Measurements from ENCODE around the gene DPP10.

DPP10 gene

DNA sequence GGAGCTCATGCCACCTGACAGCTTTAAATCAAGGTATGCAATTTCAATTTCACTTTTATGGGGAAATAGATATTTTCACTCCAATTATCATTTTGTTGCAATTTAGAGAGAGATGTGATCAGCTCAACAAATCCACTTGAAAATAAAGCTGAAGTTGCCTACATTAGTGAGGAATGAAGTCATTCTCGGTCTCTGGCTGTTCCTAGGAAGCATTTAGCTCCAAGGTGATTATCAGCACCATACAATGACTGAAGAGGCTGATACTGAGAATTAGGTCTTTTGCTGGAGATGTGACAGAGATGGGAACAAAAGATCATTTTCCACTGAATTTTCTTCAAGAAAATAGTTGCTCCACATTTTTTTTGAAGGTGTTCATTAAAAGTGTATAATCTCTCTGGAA lies 1303.7 kb downstream of the DPP10 start:
- TF ChIP-seq ZNF384 (IDR thresholded peaks at IDR 0.05) = no peak
- no peak for TF ChIP-seq ELF4 (IDR thresholded peaks at IDR 0.05)
- TF ChIP-seq FOXM1 (IDR thresholded peaks at IDR 0.05; ENCODE audit: borderline replicate concordance) = no peak
- no peak for TF ChIP-seq TARDBP (IDR thresholded peaks at IDR 0.05)
- no peak for TF ChIP-seq L3MBTL2 (conservative IDR thresholded peaks at IDR 0.05)
- TF ChIP-seq NFRKB (IDR thresholded peaks at IDR 0.05) = no peak
- no peak for TF ChIP-seq ARNT (IDR thresholded peaks at IDR 0.05)
- TF ChIP-seq HDGF (IDR thresholded peaks at IDR 0.05; ENCODE audit: borderline replicate concordance) = no peak
- no peak for TF ChIP-seq BHLHE40 (IDR thresholded peaks at IDR 0.05; ENCODE audit: borderline replicate concordance)
- TF ChIP-seq, protein P1, sequence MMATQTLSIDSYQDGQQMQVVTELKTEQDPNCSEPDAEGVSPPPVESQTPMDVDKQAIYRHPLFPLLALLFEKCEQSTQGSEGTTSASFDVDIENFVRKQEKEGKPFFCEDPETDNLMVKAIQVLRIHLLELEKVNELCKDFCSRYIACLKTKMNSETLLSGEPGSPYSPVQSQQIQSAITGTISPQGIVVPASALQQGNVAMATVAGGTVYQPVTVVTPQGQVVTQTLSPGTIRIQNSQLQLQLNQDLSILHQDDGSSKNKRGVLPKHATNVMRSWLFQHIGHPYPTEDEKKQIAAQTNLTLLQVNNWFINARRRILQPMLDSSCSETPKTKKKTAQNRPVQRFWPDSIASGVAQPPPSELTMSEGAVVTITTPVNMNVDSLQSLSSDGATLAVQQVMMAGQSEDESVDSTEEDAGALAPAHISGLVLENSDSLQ (IDR thresholded peaks at IDR 0.05) = no peak
- no peak for TF ChIP-seq CTBP1 (IDR thresholded peaks at IDR 0.05; ENCODE audit: borderline replicate concordance)
- TF ChIP-seq LEF1 (IDR thresholded peaks at IDR 0.05; ENCODE audit: borderline replicate concordance) = no peak
- no peak for TF ChIP-seq FOXK2 (IDR thresholded peaks at IDR 0.05)
- TF ChIP-seq FOXA1 (IDR thresholded peaks at IDR 0.05) = no peak
- no peak for TF ChIP-seq SP1 (IDR thresholded peaks at IDR 0.05)
- no peak for TF ChIP-seq SUZ12 (IDR thresholded peaks at IDR 0.05)
- ChIA-PET POLR2A (no interaction called here), CTCF (no interaction called here)
- no peak for DNase-seq (ENCODE audit: extremely low spot score)

DNA sequence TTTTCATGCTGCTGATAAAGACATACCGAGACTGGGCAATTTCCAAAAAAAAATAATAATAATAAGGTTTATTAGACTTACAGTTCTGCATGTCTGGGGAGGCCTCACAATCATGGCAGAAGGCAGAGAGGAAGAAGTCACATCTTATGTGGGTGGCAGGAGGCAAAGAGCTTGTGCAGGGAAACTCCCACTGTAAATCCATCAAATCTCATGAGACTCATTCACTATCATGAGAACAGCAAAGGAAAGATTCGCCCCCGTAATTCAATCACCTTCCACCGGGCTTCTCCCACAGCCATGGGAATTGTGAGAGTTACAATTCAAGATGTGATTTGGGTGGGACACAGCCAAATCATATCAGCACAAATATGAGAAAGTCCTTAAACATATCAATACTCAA lies 1314.8 kb downstream of the DPP10 start:
- CTCF ChIA-PET = no interaction called here
- POLR2A ChIA-PET = no interaction called here
- TF ChIP-seq FOXK2 (IDR thresholded peaks at IDR 0.05) (no peak), NFRKB (IDR thresholded peaks at IDR 0.05) (no peak), SUZ12 (IDR thresholded peaks at IDR 0.05) (no peak), FOXA1 (IDR thresholded peaks at IDR 0.05) (no peak), LEF1 (IDR thresholded peaks at IDR 0.05; ENCODE audit: borderline replicate concordance) (no peak), TARDBP (IDR thresholded peaks at IDR 0.05) (no peak)
- TF ChIP-seq, protein P1 (IDR thresholded peaks at IDR 0.05) = no peak
- DNase-seq (ENCODE audit: extremely low spot score) = no peak

DNA sequence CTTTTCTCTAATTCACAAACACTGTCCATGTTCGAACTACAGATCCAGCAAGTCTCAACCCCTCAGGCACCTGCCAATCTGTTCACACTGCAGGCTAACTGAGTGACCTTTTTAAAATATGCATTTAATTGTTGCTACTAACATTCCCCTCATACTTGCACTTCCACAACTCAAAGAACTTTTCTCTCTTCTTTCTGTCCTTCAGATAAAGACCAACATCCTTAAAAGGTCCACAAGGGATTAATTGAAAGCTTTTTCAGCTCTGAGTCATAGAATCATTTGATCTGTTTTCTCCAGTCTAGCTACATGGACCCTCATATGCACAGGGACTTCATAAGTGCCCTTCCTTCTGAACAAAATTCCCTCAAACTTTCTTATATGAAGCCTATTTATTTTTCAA lies 1321.2 kb downstream of the DPP10 start:
- POLR2A ChIA-PET = no interaction called here

DNA sequence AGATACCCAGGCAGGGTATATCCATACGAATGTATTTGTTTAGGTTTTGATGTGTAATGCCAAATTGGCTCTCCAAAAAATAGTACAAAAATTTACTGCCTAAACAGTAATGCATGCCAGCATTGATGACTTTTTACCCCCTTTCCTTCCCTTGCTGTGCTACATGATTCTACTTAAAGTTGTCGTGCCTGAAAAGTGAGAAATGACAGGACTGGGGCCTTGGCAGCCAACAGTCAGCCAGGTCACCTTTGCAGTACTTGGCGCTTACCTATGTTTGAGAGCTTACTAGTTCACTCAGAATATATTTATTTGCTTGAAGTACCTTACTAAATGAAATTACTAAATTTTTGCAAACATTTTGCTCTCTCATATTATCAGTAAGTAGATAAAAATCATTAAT lies 1329.1 kb downstream of the DPP10 start:
- ChIA-PET POLR2A (no interaction called here), CTCF (no interaction called here)
- no peak for TF ChIP-seq BHLHE40 (IDR thresholded peaks at IDR 0.05; ENCODE audit: borderline replicate concordance)
- no peak for DNase-seq (ENCODE audit: extremely low spot score)

More for the DNA sequence above, 1321.2 kb downstream of the DPP10 start:
- CTCF ChIA-PET = no interaction called here
- no peak for DNase-seq (ENCODE audit: extremely low spot score)
- TF ChIP-seq LEF1 (IDR thresholded peaks at IDR 0.05; ENCODE audit: borderline replicate concordance) = no peak
- no peak for TF ChIP-seq FOXM1 (IDR thresholded peaks at IDR 0.05; ENCODE audit: borderline replicate concordance)
- no peak for TF ChIP-seq NFRKB (IDR thresholded peaks at IDR 0.05)
- no peak for TF ChIP-seq FOXA1 (IDR thresholded peaks at IDR 0.05)
- TF ChIP-seq ARNT (IDR thresholded peaks at IDR 0.05) = no peak
- TF ChIP-seq TARDBP (IDR thresholded peaks at IDR 0.05) = no peak
- TF ChIP-seq, protein P1 (IDR thresholded peaks at IDR 0.05) = no peak
- no peak for TF ChIP-seq SP1 (IDR thresholded peaks at IDR 0.05)

DNA sequence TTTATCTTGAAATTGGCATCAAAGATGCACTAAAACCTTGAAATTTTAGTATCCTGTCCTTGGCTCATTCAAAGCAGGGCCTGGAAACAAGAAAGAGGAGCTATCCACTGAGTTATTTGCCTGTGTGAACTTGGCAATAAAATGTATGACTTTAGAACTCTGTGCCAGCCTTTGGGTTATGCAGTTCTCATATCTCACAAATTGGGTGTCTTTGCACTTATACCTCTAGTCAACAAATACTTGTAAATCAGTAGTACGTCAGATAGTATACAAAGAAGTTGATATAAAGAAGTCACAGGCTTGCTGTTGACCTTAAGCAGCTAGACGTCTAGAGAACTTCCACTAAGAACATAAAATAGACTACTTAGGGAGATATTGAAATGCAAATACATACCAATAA lies 1331.9 kb downstream of the DPP10 start:
- no peak for TF ChIP-seq FOXK2 (IDR thresholded peaks at IDR 0.05)
- no peak for TF ChIP-seq CTBP1 (IDR thresholded peaks at IDR 0.05; ENCODE audit: borderline replicate concordance)
- CTCF ChIA-PET = no interaction called here
- POLR2A ChIA-PET = no interaction called here

DNA sequence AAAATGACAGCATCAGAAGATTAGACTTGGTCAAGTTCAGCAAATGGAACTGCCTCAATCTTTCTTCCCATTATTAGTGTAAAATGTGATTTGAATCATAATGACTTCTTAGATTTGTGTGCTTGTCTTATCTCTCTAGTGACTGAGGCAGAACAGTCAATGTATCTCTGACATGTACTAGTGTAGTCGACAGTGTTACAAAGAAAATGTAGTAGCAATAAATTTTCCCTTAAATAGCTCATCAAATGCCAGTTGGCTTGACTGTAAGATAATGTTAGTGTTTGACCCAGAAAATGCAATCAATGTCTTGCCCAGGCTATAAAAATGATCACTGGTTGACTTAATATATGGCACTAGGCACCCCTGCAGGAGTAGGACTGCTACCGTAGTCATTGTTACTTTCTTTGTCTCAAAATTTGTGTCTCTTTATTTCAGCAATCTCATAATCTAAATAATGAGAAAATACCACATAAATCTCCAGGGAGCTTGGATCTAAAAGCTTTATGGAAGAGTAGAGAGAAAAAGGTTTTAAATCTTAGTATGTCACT lies 1336.7 kb downstream of the DPP10 start:
- CTCF ChIA-PET = no interaction called here
- POLR2A ChIA-PET = no interaction called here
- TF ChIP-seq BHLHE40 (IDR thresholded peaks at IDR 0.05; ENCODE audit: borderline replicate concordance) (no peak), ZNF384 (IDR thresholded peaks at IDR 0.05) (no peak), FOXA1 (IDR thresholded peaks at IDR 0.05) (no peak), L3MBTL2 (conservative IDR thresholded peaks at IDR 0.05) (no peak)
- no peak for DNase-seq (ENCODE audit: extremely low spot score)

More for the DNA sequence above, 1331.9 kb downstream of the DPP10 start:
- no peak for DNase-seq (ENCODE audit: extremely low spot score)

DNA sequence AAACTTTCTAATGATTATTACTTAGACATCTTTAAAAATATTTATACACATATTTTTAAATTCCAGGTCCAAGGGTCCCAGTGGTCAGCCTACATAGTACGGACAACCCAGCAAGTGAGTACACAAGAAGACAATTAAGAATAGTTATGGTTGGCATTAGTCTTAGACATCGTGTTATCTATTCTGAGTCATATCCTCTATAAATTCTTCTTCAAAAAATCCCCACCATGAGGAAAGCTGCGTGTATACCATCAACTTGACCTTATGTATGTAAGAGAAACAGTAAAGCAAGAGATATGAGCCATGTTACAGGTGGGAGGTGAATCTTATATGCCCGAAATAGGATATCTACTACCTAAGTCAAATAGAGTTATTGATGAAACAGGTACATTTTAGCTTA lies 1339.8 kb downstream of the DPP10 start:
- CTCF ChIA-PET = no interaction called here
- TF ChIP-seq BHLHE40 (IDR thresholded peaks at IDR 0.05; ENCODE audit: borderline replicate concordance) = no peak
- TF ChIP-seq NFRKB (IDR thresholded peaks at IDR 0.05) = no peak
- no peak for TF ChIP-seq L3MBTL2 (conservative IDR thresholded peaks at IDR 0.05)
- no peak for TF ChIP-seq SP1 (IDR thresholded peaks at IDR 0.05)
- no peak for TF ChIP-seq HDGF (IDR thresholded peaks at IDR 0.05; ENCODE audit: borderline replicate concordance)
- TF ChIP-seq TARDBP (IDR thresholded peaks at IDR 0.05) = no peak
- TF ChIP-seq FOXM1 (IDR thresholded peaks at IDR 0.05; ENCODE audit: borderline replicate concordance) = no peak
- TF ChIP-seq ARNT (IDR thresholded peaks at IDR 0.05) = no peak
- TF ChIP-seq, protein P1 (IDR thresholded peaks at IDR 0.05) = no peak
- TF ChIP-seq SUZ12 (IDR thresholded peaks at IDR 0.05) = no peak
- no peak for TF ChIP-seq FOXK2 (IDR thresholded peaks at IDR 0.05)
- no peak for DNase-seq (ENCODE audit: extremely low spot score)
- POLR2A ChIA-PET = no interaction called here
